Activated CD4-positive, alpha-beta memory T cell treated with anti-CD3 and anti-CD28 coated beads for 36 hours (primary cell): Measurements from ENCODE around the gene ACMSD. TPM values are rescaled to one million over a fixed set of nuclear protein-coding genes. Genes with fewer than 3 reads are reported as not detected.
"Not testable (repeated sequence)": the region's sequence is repeated elsewhere in the genome, so short reads cannot be mapped to it uniquely, and the experiment has no call there.

Experiments used
- CTCF ChIA-PET: fragments of 350-600 bp; sonication (Branson Sonifier 250); formaldehyde crosslinking; loops from one replicate; lab custom pipeline; 2021; ENCODE audit warnings: antibody characterized with exemption, inconsistent platforms; lab: Charles Lee
- POLR2A ChIA-PET: fragments of 350-600 bp; sonication (Branson Sonifier 250); formaldehyde crosslinking; loops from one replicate; lab custom pipeline; 2021; ENCODE audit warnings: antibody characterized with exemption; lab: Charles Lee
- DNase-seq: peaks from one replicate; pipeline ENCODE4 v3.0.0-alpha.2; 2020
- H3K27ac Mint-ChIP-seq: one replicate; pipeline ENCODE4 v1.8.0; 2021; ENCODE audit warnings: mixed read lengths
- H3K27me3 Mint-ChIP-seq: one replicate; pipeline ENCODE4 v1.8.0; 2021; ENCODE audit warnings: mixed read lengths
- H3K36me3 Mint-ChIP-seq: one replicate; pipeline ENCODE4 v1.8.0; 2021; ENCODE audit warnings: mixed read lengths
- H3K4me1 Mint-ChIP-seq: one replicate; pipeline ENCODE4 v1.8.0; 2021; ENCODE audit warnings: low read depth, mixed read lengths
- H3K4me3 Mint-ChIP-seq: one replicate; pipeline ENCODE4 v1.8.0; 2021; ENCODE audit warnings: mild to moderate bottlenecking, mixed read lengths
- H3K9me3 Mint-ChIP-seq: one replicate; pipeline ENCODE4 v1.8.0; 2021; ENCODE audit warnings: mixed read lengths
- intact Hi-C: fragments of 100-400 bp; cut with micrococcal nuclease; formaldehyde crosslinking; loops from one replicate; pipeline ENCODE4 v1.15.1; 2023
- total RNA-seq, 2 experiments: library from RNA; stranded (reverse); gene quantifications; one replicate each; pipeline ENCODE4 v1.2.3, GENCODE V29; 2021

ACMSD gene
- not detected for total RNA-seq

DNA sequence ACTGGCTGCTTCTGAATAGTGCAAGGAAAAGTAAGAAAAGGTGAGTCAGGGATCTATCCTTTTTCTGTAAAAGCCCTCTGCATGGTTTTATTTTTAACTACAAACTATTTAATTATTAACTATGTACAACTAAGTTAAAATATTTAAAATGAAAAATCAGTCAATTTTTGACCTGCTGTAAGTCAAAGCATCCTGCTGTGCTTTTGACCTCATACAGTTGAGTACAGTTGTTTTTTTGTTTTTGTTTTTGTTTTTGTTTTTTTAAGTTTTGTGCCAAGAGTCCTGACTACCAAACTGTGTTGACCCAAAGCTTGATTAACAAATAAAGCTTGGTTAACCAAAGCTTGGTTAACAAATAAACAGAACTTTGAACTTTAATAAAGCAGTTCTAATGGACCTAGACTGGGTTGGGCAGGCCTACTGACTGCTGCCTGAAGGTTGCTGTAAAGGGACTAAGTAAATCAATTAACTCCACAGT, at the start of gene ACMSD:
Gene ACMSD (plus strand): TSS at position 474 of the 478 bp plus-strand sequence. CDS start 67 bp downstream, outside the sequence.
- H3K4me3 Mint-ChIP-seq = no peak within 1 kb of the TSS
- no peaks in the 10 kb centered on the region for H3K36me3 Mint-ChIP-seq
- POLR2A ChIA-PET = no interaction called here
- DNase-seq = no peak
- H3K9me3 Mint-ChIP-seq = peaks cover 13% of the 10 kb centered on the region
- no peaks in the 10 kb centered on the region for H3K4me1 Mint-ChIP-seq
- H3K27me3 Mint-ChIP-seq = peaks cover 4% of the 10 kb centered on the region
- H3K27ac Mint-ChIP-seq = no peak within 1 kb of the TSS
- intact Hi-C loops = no loop called here
- CTCF ChIA-PET = no interaction called here

DNA sequence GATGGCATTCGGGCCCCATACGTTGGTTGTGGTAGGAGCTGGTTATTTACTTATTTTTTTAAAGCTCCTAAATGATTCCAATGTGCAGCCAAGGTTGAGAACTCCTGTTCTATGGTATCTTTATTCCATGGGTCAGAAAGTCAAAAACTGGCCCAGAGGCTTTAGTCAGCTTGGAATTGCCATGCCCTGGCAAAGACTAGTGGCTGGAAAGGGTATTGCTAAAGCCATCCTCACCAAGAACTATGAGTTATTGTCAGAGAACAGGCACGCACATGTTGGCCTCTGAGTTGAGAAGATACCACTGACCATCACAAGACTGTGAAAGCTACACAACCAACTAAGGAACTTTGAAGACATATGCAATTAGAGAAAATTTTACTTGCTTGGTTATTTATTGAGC, 47.9 kb upstream of the ACMSD start:
- Mint-ChIP-seq H3K9me3 (no peaks in the 10 kb centered on the region), H3K27me3 (peaks cover 6% of the 10 kb centered on the region), H3K27ac (no peak overlapping the region), H3K4me3 (no peak overlapping the region), H3K36me3 (no peaks in the 10 kb centered on the region), H3K4me1 (no peaks in the 10 kb centered on the region)
- intact Hi-C loops = no loop called here
- ChIA-PET POLR2A (no interaction called here), CTCF (interaction anchor here (0.6 to 1.4 kb wide), 3 partner anchors 11 to 307 kb away, joined by 3 read pairs; no protein-coding TSS in a partner anchor)
- no peak for DNase-seq

DNA sequence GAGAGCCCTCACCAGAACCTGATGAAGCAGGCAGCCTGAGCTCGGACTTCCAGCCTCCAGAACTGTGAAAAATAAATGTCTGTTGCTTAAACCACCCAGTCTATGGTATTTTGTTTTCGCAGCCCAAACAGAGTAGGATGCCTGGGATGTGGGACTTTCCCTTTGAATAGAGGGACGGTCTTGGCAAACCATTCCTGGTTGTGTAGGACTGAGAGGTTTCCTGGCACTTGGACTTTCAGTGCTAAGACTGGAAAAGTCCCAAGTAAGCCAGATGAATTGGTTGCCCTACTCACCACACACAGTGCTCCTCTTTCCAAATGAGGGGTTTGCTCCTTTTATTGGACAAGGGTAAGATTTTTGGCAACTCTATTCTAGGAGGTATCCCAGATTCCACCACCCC, 46.8 kb upstream of the ACMSD start:
- ChIA-PET POLR2A (no interaction called here), CTCF (no interaction called here)
- intact Hi-C loops = no loop called here

DNA sequence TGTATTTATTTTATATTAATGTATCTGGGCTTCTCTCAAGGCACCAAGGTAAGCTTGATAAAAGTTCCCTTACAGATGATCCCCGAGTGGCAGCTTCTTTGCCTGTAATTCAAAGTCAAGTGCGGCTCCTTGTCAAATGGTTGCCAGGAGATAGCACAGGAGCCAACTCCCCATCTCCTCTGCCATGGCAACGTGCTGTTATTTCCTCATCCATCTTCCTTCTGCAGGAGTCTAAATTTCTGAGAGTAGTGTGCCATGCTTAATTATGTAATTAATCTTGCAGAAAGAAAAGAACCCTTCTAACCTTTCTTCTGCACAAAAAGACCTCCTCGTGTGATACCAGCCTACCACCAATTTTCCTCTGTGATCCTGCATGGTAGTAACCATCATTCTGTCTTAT, 46.2 kb upstream of the ACMSD start:
- ChIA-PET POLR2A (no interaction called here), CTCF (no interaction called here)
- Mint-ChIP-seq H3K27me3 (peaks cover 6% of the 10 kb centered on the region), H3K4me3 (no peak overlapping the region), H3K4me1 (no peaks in the 10 kb centered on the region), H3K36me3 (no peaks in the 10 kb centered on the region), H3K27ac (no peak overlapping the region), H3K9me3 (no peaks in the 10 kb centered on the region)
- intact Hi-C loops = no loop called here
- DNase-seq = no peak

More for the DNA sequence above, 46.8 kb upstream of the ACMSD start:
- H3K27ac Mint-ChIP-seq = no peak overlapping the region
- H3K27me3 Mint-ChIP-seq = peaks cover 6% of the 10 kb centered on the region
- H3K36me3 Mint-ChIP-seq = no peaks in the 10 kb centered on the region
- H3K9me3 Mint-ChIP-seq = no peaks in the 10 kb centered on the region
- no peaks in the 10 kb centered on the region for H3K4me1 Mint-ChIP-seq
- DNase-seq = no peak
- H3K4me3 Mint-ChIP-seq = no peak overlapping the region

DNA sequence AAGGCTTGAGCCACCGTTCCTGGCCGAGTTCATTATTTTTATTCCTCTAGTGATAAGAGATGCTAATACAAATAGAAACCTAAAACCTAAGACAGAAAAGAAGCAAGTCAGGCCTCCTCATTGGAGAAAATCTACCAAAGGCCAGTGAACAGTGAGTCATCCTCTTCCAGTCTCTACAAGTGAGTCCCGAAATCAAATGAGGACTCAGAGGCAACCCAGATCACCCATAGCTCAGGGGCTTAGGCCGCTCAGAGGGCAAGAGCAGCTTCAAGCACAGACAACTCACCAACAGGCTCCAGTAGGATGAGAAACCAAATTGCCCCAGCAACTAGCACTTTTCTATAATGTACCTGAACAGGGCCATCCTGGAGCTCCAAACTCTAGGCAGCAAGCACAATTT, 42.7 kb upstream of the ACMSD start:
- H3K4me3 Mint-ChIP-seq = no peak overlapping the region
- H3K36me3 Mint-ChIP-seq = no peaks in the 10 kb centered on the region
- DNase-seq = no peak
- no peaks in the 10 kb centered on the region for H3K9me3 Mint-ChIP-seq
- POLR2A ChIA-PET = no interaction called here
- H3K4me1 Mint-ChIP-seq = no peaks in the 10 kb centered on the region
- intact Hi-C loops = no loop called here
- H3K27ac Mint-ChIP-seq = no peak overlapping the region
- peaks cover 6% of the 10 kb centered on the region for H3K27me3 Mint-ChIP-seq
- CTCF ChIA-PET = interaction anchor here (1.0 kb wide), 2 partner anchors 13 to 345 kb away, joined by 3 read pairs; no protein-coding TSS in a partner anchor

DNA sequence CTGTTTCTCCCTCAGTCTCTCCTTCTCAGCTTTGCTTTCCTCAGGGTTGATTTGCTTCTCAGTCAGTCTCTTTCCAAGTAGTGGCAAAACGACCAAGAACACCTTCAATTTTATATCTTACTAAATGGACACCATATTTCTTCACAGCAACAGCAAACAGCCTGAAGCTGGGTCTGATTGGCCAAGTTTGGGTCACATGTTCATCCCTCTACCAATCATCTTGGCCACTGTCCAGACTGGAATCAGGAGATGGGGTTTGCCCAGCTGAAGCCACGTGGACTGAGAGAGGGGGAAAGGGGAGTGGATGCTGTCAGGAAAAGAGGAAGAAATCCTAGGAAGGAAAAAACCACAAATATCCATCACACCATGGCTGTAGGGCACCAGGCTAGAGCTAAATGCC, 42.0 kb upstream of the ACMSD start:
- ChIA-PET CTCF (interaction anchor here (1.0 kb wide), 1 partner anchor 14 kb away, joined by 3 read pairs; no protein-coding TSS in a partner anchor), POLR2A (no interaction called here)
- no peaks in the 10 kb centered on the region for H3K36me3 Mint-ChIP-seq
- no peaks in the 10 kb centered on the region for H3K4me1 Mint-ChIP-seq
- DNase-seq = no peak
- peaks cover 6% of the 10 kb centered on the region for H3K27me3 Mint-ChIP-seq
- H3K9me3 Mint-ChIP-seq = no peaks in the 10 kb centered on the region
- no peak overlapping the region for H3K27ac Mint-ChIP-seq
- H3K4me3 Mint-ChIP-seq = no peak overlapping the region
- intact Hi-C loops = no loop called here

DNA sequence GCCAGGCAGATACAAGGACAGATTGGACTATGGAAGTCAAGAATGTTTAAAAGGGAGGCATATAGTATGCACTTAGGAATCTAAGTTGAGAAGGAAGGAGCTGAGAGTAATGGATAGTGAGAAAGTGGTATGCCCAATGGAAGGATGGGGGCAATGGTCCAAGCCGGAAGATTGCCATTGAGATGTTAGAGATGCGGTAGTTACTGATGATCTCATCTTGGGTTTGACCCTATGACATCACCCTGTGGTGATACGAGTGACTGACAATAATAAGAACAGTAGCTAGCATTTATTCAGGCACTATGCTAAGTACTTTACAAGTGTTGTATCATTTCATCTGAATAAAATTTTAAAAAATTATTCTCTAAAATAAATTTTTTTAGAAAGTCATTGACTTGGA, 38.5 kb upstream of the ACMSD start:
- POLR2A ChIA-PET = no interaction called here
- CTCF ChIA-PET = interaction anchor here (0.8 kb wide), 1 partner anchor 15 kb away, joined by 3 read pairs; no protein-coding TSS in a partner anchor
- Mint-ChIP-seq H3K27ac (no peak overlapping the region), H3K4me1 (peaks cover 4% of the 10 kb centered on the region), H3K36me3 (peaks cover 5% of the 10 kb centered on the region), H3K9me3 (peaks cover 13% of the 10 kb centered on the region), H3K27me3 (peaks cover 11% of the 10 kb centered on the region), H3K4me3 (no peak overlapping the region)
- no peak for DNase-seq
- intact Hi-C loops = no loop called here

DNA sequence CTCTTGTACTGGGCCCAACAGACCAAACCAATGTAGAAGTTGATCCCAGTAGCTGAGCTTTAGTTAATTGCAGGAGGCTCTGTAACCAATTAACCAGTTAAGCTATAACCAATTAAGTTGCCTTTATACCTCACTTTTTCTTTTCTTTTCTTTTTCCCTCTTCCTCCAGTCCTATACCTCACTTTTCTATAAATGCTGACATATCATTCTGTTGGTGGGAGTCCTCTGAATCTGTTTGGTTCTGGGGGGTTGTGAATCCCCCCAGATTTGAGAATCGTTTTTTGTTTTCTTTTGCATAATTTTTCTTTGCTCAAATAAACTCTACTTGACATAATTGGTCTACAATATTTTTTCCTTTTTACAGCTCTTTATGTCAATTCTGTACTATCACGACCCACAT, 38.1 kb upstream of the ACMSD start:
- DNase-seq = no peak
- intact Hi-C loops = no loop called here
- H3K27me3 Mint-ChIP-seq = peaks cover 8% of the 10 kb centered on the region
- H3K27ac Mint-ChIP-seq = no peak overlapping the region
- no peak overlapping the region for H3K4me3 Mint-ChIP-seq
- H3K4me1 Mint-ChIP-seq = peaks cover 4% of the 10 kb centered on the region
- H3K9me3 Mint-ChIP-seq = peaks cover 15% of the 10 kb centered on the region
- H3K36me3 Mint-ChIP-seq = peaks cover 5% of the 10 kb centered on the region
- ChIA-PET POLR2A (no interaction called here), CTCF (interaction anchor here (0.8 kb wide), 1 partner anchor 15 kb away, joined by 3 read pairs; no protein-coding TSS in a partner anchor)

DNA sequence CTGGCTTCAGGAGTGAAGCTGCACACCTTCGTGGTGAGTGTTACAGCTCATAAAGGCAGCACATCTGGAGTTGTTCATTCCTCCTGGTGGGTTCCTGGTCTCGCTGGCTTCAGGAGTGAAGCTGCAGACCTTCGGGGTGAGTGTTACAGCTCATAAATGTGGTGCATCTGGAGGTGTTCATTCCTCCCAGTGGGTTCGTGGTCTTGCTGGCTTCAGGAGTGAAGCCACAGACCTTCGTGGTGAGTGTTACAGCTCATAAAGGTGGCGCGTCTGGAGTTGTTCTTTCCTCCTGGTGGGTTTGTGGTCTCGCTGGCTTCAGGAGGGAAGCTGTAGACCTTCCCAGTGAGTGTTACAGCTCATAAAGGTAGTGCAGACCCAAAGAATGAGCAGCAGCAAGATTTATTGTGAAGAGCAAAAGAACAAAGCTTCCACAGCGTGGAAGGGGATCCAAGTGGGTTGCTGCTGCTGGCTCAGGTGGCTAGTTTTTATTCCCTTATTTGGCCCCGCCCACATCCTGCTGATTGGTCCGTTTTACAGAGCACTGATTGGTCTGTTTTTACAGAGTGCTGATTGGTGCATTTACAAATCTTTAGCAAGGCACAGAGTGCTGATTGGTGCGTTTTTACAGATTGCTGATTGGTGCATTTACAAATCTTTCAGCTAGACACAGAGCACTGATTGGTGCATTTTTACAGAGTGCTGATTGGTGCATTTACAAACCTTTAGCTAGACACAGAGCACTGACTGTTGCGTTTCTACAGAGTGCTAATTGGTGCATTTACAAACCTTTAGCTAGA, 34.6 kb upstream of the ACMSD start:
- H3K4me3 Mint-ChIP-seq, intact Hi-C loops, H3K4me1 Mint-ChIP-seq, DNase-seq, H3K27ac Mint-ChIP-seq, CTCF ChIA-PET, H3K36me3 Mint-ChIP-seq, H3K27me3 Mint-ChIP-seq: not testable (repeated sequence)
- POLR2A ChIA-PET = interaction anchor here (0.7 kb wide), 1 partner anchor 250 kb away, joined by 3 read pairs; no protein-coding TSS in a partner anchor
- peaks cover 15% of the 10 kb centered on the region for H3K9me3 Mint-ChIP-seq

DNA sequence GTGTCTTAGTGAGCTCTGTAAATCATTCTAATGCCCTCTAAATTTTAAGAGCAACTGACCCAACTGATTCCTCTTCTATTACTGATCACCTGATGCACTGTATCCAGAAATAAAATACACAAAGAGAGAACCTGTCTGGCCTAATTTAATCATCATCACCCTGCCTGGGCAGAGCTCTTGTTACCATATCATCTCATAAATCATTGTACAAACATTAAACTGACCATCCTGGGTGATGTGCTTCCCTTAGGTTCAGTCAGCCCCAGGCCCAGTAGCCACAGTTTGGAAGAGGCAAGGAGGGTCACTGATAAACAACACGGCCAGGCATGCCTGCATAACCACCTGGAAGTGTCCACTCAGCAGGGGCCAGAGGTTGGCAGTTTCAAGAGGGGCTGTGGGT, 22.7 kb upstream of the ACMSD start:
- Mint-ChIP-seq H3K4me1 (no peaks in the 10 kb centered on the region), H3K27me3 (peaks cover 2% of the 10 kb centered on the region), H3K9me3 (peaks cover 13% of the 10 kb centered on the region), H3K27ac (no peak overlapping the region), H3K4me3 (no peak overlapping the region), H3K36me3 (peaks cover 4% of the 10 kb centered on the region)
- ChIA-PET CTCF (interaction anchor here (1.5 kb wide), 1 partner anchor 365 kb away, joined by 3 read pairs; no protein-coding TSS in a partner anchor), POLR2A (no interaction called here)
- no peak for DNase-seq
- intact Hi-C loops = no loop called here

DNA sequence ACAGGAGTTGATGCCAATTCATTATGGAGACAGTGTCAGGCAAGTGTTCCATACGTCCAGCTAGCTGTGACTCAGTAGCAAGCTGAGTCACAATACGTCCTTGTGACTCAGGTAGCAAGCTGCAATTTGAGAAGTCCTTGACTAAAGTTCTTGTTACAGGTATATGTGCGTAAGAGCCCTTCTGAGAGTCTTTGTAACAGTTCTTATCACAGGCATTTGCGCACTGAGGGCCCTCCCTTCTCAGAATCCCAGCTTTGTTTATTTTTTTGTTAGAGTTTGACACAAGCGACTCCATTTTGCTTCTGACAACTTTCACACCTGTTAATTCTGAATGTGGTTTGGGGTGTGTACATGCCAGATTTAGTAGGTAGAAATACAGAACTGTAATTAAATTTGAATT, 20.1 kb upstream of the ACMSD start:
- intact Hi-C loops = no loop called here
- no peak overlapping the region for H3K27ac Mint-ChIP-seq
- no peaks in the 10 kb centered on the region for H3K9me3 Mint-ChIP-seq
- no peaks in the 10 kb centered on the region for H3K4me1 Mint-ChIP-seq
- ChIA-PET POLR2A (no interaction called here), CTCF (interaction anchor here (0.7 kb wide), 1 partner anchor 75 kb away, joined by 4 read pairs; no protein-coding TSS in a partner anchor)
- no peak for DNase-seq
- no peak overlapping the region for H3K4me3 Mint-ChIP-seq
- peaks cover 2% of the 10 kb centered on the region for H3K27me3 Mint-ChIP-seq
- H3K36me3 Mint-ChIP-seq = no peaks in the 10 kb centered on the region

DNA sequence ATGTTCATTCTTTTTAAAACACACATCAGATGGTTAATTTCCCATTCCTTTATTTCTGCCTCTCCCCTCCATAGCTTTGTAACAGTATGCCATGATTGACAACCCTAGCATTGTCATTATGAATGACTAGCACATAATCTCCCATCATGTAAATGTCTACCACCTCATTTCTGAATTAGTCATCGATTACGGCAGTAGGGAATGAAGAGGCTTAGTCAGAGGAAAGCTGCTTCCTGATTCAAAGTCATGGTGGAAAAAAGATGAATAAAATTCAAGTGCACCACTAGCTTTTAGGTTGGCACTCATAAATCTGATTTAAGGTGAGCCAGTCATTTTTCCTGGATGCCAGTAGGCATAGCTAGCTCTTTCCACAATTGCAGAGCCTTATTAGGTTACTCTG, 19.1 kb upstream of the ACMSD start:
- no peaks in the 10 kb centered on the region for H3K9me3 Mint-ChIP-seq
- intact Hi-C loops = no loop called here
- ChIA-PET POLR2A (no interaction called here), CTCF (no interaction called here)
- no peak overlapping the region for H3K4me3 Mint-ChIP-seq
- H3K36me3 Mint-ChIP-seq = no peaks in the 10 kb centered on the region
- H3K27ac Mint-ChIP-seq = no peak overlapping the region
- no peaks in the 10 kb centered on the region for H3K4me1 Mint-ChIP-seq
- no peak for DNase-seq
- H3K27me3 Mint-ChIP-seq = peaks cover 2% of the 10 kb centered on the region
